Measurements from ENCODE around the gene TNS1. TPM values are rescaled to one million over a fixed set of nuclear protein-coding genes. Genes with fewer than 3 reads are reported as not detected.

Gene TNS1
- total and polyA plus RNA-seq, 2 donors from 2014 or later, result 44.8 to 471 TPM

GRCh38 chr2:218006741-218007140, 3.9 kb upstream of the TNS1 start:
- intact Hi-C loops (cut with DNase I), result no loop called here
- no peak for FAIRE-seq
- no peak overlapping the region for H3K27ac ChIP-seq (ENCODE audit: low read depth in 2 of 2, low read length in 2 of 2)

GRCh38 chr2:218005486-218005885, 2.7 kb upstream of the TNS1 start:
- intact Hi-C loops (cut with DNase I), result no loop called here
- no peaks in the 10 kb centered on the region for H3K9me3 ChIP-seq (ENCODE audit: control insufficient read depth in 2 of 3, insufficient read depth in 1 of 3, low read length in 3 of 3)
- peaks cover 3% of the 10 kb centered on the region for H3K27me3 ChIP-seq (ENCODE audit: control insufficient read depth, insufficient read depth, low read length)
- DNase-seq (no peak), FAIRE-seq (no peak)
- H3K4me1 ChIP-seq (ENCODE audit: control insufficient read depth in 2 of 3, insufficient read depth in 2 of 3, low read depth in 1 of 3, low read length in 3 of 3), result peaks cover 0 to 2% (median 0%) of the 10 kb centered on the region in 3 donors
- H3K27ac ChIP-seq (ENCODE audit: low read depth in 2 of 2, low read length in 2 of 2), result no peak overlapping the region
- H3K9ac ChIP-seq (ENCODE audit: low read length in 3 of 3), result no peak overlapping the region
- no peak overlapping the region for H3K4me3 ChIP-seq (ENCODE audit: low read length in 3 of 3)
- TF ChIP-seq, protein P1, sequence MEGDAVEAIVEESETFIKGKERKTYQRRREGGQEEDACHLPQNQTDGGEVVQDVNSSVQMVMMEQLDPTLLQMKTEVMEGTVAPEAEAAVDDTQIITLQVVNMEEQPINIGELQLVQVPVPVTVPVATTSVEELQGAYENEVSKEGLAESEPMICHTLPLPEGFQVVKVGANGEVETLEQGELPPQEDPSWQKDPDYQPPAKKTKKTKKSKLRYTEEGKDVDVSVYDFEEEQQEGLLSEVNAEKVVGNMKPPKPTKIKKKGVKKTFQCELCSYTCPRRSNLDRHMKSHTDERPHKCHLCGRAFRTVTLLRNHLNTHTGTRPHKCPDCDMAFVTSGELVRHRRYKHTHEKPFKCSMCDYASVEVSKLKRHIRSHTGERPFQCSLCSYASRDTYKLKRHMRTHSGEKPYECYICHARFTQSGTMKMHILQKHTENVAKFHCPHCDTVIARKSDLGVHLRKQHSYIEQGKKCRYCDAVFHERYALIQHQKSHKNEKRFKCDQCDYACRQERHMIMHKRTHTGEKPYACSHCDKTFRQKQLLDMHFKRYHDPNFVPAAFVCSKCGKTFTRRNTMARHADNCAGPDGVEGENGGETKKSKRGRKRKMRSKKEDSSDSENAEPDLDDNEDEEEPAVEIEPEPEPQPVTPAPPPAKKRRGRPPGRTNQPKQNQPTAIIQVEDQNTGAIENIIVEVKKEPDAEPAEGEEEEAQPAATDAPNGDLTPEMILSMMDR (IDR thresholded peaks at IDR 0.05; ENCODE audit: borderline replicate concordance, extremely low read depth, insufficient read depth), result no peak
- H3K36me3 ChIP-seq (ENCODE audit: control insufficient read depth in 2 of 3, insufficient read depth in 3 of 3, low read length in 3 of 3), result no peaks in the 10 kb centered on the region

More at GRCh38 chr2:218006741-218007140, 3.9 kb upstream of the TNS1 start:
- TF ChIP-seq, protein P1 (IDR thresholded peaks at IDR 0.05; ENCODE audit: borderline replicate concordance, extremely low read depth, insufficient read depth), result no peak
- Histone ChIP-seq H3K4me1 (ENCODE audit: control insufficient read depth in 2 of 3, insufficient read depth in 2 of 3, low read depth in 1 of 3, low read length in 3 of 3) (peaks cover 0 to 5% (median 0%) of the 10 kb centered on the region in 3 donors), H3K9ac (ENCODE audit: low read length in 3 of 3) (no peak overlapping the region), H3K27me3 (ENCODE audit: control insufficient read depth, insufficient read depth, low read length) (peaks cover 3% of the 10 kb centered on the region), H3K36me3 (ENCODE audit: control insufficient read depth in 2 of 3, insufficient read depth in 3 of 3, low read length in 3 of 3) (no peaks in the 10 kb centered on the region), H3K4me3 (ENCODE audit: low read length in 3 of 3) (no peak overlapping the region), H3K9me3 (ENCODE audit: control insufficient read depth in 2 of 3, insufficient read depth in 1 of 3, low read length in 3 of 3) (no peaks in the 10 kb centered on the region)
- no peak for DNase-seq

- Histone ChIP-seq H3K4me1 (ENCODE audit: control insufficient read depth in 2 of 3, insufficient read depth in 2 of 3, low read depth in 1 of 3, low read length in 3 of 3) (peaks cover 0 to 1% (median 0%) of the 10 kb centered on the region in 3 donors), H3K27me3 (ENCODE audit: control insufficient read depth, insufficient read depth, low read length) (peaks cover 3% of the 10 kb centered on the region), H3K27ac (ENCODE audit: low read depth in 2 of 2, low read length in 2 of 2) (no peak overlapping the region), H3K36me3 (ENCODE audit: control insufficient read depth in 2 of 3, insufficient read depth in 3 of 3, low read length in 3 of 3) (no peaks in the 10 kb centered on the region), H3K4me3 (ENCODE audit: low read length in 3 of 3) (no peak overlapping the region), H3K9me3 (ENCODE audit: control insufficient read depth in 2 of 3, insufficient read depth in 1 of 3, low read length in 3 of 3) (no peaks in the 10 kb centered on the region), H3K9ac (ENCODE audit: low read length in 3 of 3) (no peak overlapping the region)
- no peak for FAIRE-seq
- TF ChIP-seq, protein P1 (IDR thresholded peaks at IDR 0.05; ENCODE audit: borderline replicate concordance, extremely low read depth, insufficient read depth), result no peak
- intact Hi-C loops (cut with DNase I), result no loop called here
- no peak for DNase-seq
Measured at GRCh38 chr2:218005028-218005427, 2.2 kb upstream of the TNS1 start.

- no peaks in the 10 kb centered on the region for H3K27me3 ChIP-seq (ENCODE audit: control insufficient read depth, insufficient read depth, low read length)
- no peak overlapping the region for H3K27ac ChIP-seq (ENCODE audit: low read depth in 2 of 2, low read length in 2 of 2)
- no peaks in the 10 kb centered on the region for H3K36me3 ChIP-seq (ENCODE audit: control insufficient read depth in 2 of 3, insufficient read depth in 3 of 3, low read length in 3 of 3)
- FAIRE-seq (no peak), DNase-seq (peak in 1 of 5 donors; percentile 46)
- no peaks in the 10 kb centered on the region for H3K9me3 ChIP-seq (ENCODE audit: control insufficient read depth in 2 of 3, insufficient read depth in 1 of 3, low read length in 3 of 3)
- intact Hi-C loops (cut with DNase I), result no loop called here
- H3K4me1 ChIP-seq (ENCODE audit: control insufficient read depth in 2 of 3, insufficient read depth in 2 of 3, low read depth in 1 of 3, low read length in 3 of 3), result no peaks in the 10 kb centered on the region
- no peak overlapping the region for H3K4me3 ChIP-seq (ENCODE audit: low read length in 3 of 3)
- H3K9ac ChIP-seq (ENCODE audit: low read length in 3 of 3), result no peak overlapping the region
- TF ChIP-seq, protein P1 (IDR thresholded peaks at IDR 0.05; ENCODE audit: borderline replicate concordance, extremely low read depth, insufficient read depth), result no peak
Measured at GRCh38 chr2:218003981-218004419, 1.2 kb upstream of the TNS1 start.
